ENCODE results near the gene RIMS3.

The RIMS3 gene

GRCh38 chr1:40663324-40664166 is 1.9 kb downstream of the RIMS3 start:
- H3K4me3 ChIP-seq (ENCODE audit: control insufficient read depth, low read depth, low read length), result no peak overlapping the region
- TF ChIP-seq CTCF (conservative IDR thresholded peaks at IDR 0.05; ENCODE audit: control insufficient read depth, insufficient read depth, low read depth, low read length), result no peak
- DNase-seq (ENCODE audit: low read depth), result no peak

- no peak for TF ChIP-seq CTCF (conservative IDR thresholded peaks at IDR 0.05; ENCODE audit: control insufficient read depth, insufficient read depth, low read depth, low read length)
- no peak overlapping the region for H3K4me3 ChIP-seq (ENCODE audit: control insufficient read depth, low read depth, low read length)
- DNase-seq (ENCODE audit: low read depth), result no peak
Measured at GRCh38 chr1:40662864-40663263, 2.6 kb downstream of the RIMS3 start.

GRCh38 chr1:40662151-40662550 is 3.3 kb downstream of the RIMS3 start:
- H3K4me3 ChIP-seq (ENCODE audit: control insufficient read depth, low read depth, low read length), result no peak overlapping the region
- no peak for TF ChIP-seq CTCF (conservative IDR thresholded peaks at IDR 0.05; ENCODE audit: control insufficient read depth, insufficient read depth, low read depth, low read length)
- no peak for DNase-seq (ENCODE audit: low read depth)

- no peak for TF ChIP-seq CTCF (conservative IDR thresholded peaks at IDR 0.05; ENCODE audit: control insufficient read depth, insufficient read depth, low read depth, low read length)
- H3K4me3 ChIP-seq (ENCODE audit: control insufficient read depth, low read depth, low read length), result no peak overlapping the region
- DNase-seq (ENCODE audit: low read depth), result no peak
Measured at GRCh38 chr1:40661678-40662077, 3.8 kb downstream of the RIMS3 start.

GRCh38 chr1:40659649-40659947 is 5.9 kb downstream of the RIMS3 start:
- DNase-seq (ENCODE audit: low read depth), result no peak
- H3K4me3 ChIP-seq (ENCODE audit: control insufficient read depth, low read depth, low read length), result no peak overlapping the region
- TF ChIP-seq CTCF (conservative IDR thresholded peaks at IDR 0.05; ENCODE audit: control insufficient read depth, insufficient read depth, low read depth, low read length), result no peak

GRCh38 chr1:40658751-40659648 is 6.5 kb downstream of the RIMS3 start:
- no peak for TF ChIP-seq CTCF (conservative IDR thresholded peaks at IDR 0.05; ENCODE audit: control insufficient read depth, insufficient read depth, low read depth, low read length)
- H3K4me3 ChIP-seq (ENCODE audit: control insufficient read depth, low read depth, low read length), result no peak overlapping the region
- no peak for DNase-seq (ENCODE audit: low read depth)

Measured in fibroblast of mammary gland (primary cell).